GM10266 (cell line): ENCODE data around the gene SSH2.

Experiments used
- DNase-seq: peaks from one replicate; pipeline ENCODE4 v3.0.0; 2012; ENCODE audit errors: extremely low spot score
- TF ChIP-seq, protein P1 (sequence below): IDR thresholded peaks from 2 replicates; pipeline ENCODE4 v1.5.1; 2012; ENCODE audit warnings: mild to moderate bottlenecking, low read depth; ENCODE audit not compliant: control insufficient read depth, insufficient read depth; ENCODE audit errors: missing control alignments

The SSH2 gene

DNA sequence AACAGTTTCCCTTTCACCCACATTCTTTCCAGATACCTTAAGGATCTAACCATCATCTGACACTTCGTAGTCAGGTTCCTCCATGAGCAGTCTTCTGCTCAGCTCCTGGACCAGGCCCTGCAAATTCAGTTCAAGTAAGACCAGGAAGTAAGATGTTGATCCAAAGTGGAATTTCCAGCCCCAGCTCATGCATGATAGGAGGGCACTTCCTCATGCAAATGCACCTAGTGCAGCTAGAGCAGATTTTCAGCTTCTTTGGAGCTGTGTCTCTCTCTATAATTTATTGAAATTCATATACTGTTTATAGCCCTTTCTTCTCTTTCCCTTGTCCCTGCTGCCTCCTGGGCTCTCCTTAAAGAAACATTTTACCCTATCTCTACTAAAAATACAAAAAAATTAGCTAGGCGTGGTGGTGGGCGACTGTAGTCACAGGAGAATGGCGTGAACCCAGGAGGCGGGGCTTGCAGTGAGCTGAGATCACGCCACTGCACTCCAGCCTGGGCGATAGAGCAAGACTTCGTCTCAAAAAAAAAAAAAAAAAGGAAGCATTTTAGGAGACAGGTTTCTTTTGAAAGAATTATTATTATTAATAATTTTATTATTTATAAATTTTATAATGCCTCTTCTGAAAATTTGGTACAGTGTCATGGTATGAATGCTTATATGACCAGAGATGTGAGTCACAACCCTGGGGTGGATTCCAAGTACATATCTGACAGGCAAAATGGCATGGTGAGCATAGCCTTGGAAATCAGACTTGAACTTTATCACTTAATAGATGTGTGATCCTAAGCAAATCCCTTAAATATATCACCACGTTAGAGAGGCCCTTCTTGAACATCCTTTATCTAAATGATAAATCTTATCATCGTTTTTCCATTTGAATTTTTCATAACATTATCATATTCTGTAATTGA is 94.3 kb downstream of the SSH2 start:
- DNase-seq: no peak
- TF ChIP-seq, protein P1, sequence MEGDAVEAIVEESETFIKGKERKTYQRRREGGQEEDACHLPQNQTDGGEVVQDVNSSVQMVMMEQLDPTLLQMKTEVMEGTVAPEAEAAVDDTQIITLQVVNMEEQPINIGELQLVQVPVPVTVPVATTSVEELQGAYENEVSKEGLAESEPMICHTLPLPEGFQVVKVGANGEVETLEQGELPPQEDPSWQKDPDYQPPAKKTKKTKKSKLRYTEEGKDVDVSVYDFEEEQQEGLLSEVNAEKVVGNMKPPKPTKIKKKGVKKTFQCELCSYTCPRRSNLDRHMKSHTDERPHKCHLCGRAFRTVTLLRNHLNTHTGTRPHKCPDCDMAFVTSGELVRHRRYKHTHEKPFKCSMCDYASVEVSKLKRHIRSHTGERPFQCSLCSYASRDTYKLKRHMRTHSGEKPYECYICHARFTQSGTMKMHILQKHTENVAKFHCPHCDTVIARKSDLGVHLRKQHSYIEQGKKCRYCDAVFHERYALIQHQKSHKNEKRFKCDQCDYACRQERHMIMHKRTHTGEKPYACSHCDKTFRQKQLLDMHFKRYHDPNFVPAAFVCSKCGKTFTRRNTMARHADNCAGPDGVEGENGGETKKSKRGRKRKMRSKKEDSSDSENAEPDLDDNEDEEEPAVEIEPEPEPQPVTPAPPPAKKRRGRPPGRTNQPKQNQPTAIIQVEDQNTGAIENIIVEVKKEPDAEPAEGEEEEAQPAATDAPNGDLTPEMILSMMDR: no peak

DNA sequence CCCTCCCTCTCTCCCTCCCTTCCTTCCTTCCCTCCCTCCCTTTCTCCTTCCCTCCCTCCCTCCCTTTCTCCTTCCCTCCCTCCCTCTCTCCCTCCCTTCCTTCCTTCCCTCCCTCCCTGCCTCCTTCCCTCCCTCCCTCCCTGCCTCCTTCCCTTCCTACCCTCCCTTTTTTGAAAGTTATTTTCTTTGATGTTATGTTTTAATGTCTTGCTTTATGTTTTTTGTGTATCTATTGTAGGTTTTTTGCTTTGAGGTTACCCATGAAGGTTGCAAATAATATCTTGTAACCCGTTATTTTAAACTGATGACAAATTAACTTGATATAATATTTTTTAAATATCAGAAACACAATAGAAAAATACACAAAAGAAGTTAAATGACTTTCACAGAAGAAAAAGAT is 96.2 kb downstream of the SSH2 start:
- DNase-seq: no peak
- TF ChIP-seq, protein P1: no peak

GRCh38 chr17:29828676-29829284 is 101.2 kb downstream of the SSH2 start:
- TF ChIP-seq, protein P1: no peak
- DNase-seq: no peak

GRCh38 chr17:29827179-29827578 is 102.8 kb downstream of the SSH2 start:
- DNase-seq: no peak
- TF ChIP-seq, protein P1: no peak

GRCh38 chr17:29826114-29826692 is 103.8 kb downstream of the SSH2 start:
- DNase-seq: no peak

DNA sequence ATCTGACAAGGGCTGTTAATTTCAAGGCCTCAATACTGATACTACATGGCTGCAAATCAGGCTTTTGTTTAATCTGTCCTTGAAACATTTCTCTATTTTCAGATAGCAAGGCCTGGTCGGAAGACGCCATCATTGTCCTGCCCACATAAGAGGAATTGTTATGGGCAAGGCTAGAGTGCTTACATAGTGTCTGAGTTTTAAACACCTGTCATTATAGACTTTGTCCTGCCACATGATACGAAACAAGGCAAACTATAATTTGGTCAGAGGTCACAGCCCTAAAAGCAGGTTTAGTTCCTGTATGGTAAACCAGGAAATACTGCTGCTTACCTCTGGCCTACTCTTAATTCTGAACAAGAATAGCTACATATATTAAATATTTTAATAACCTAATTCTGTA is 104.4 kb downstream of the SSH2 start:
- DNase-seq: no peak
- TF ChIP-seq, protein P1: no peak

More at GRCh38 chr17:29826114-29826692, 103.8 kb downstream of the SSH2 start:
- TF ChIP-seq, protein P1: no peak
